ENCODE results near the gene TRAPPC6A. TPM values are rescaled to one million over a fixed set of nuclear protein-coding genes. Genes with fewer than 3 reads are reported as not detected.

TRAPPC6A gene
- total and polyA plus RNA-seq, 2 of the 13 experiments (the other 11 are each of a cell fraction or from before 2014, with no cell fraction given): 6.5 to 21.0 TPM

DNA sequence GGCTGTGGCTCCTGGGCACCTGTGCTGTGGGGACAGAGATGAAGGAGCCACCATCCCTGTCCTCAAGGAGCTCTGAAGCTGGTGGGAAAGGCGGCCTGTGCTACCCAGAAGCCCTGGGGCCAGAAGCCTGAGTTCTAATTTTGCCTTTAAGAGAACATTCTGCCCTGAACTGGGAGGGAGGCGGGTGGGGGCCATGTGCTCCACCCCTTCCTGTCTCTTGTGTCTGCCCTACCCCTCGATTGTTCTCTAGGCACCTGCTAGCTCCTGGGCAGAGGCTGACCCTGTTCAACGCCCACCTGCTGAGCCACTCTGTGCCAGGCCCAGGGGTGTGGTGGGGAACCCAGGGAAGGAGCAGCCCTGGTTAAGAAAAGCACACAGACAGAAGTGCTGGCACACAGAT lies 5.9 kb downstream of the TRAPPC6A start (continued):
- no peak for TF ChIP-seq ZHX2 (IDR thresholded peaks at IDR 0.05; ENCODE audit: low read depth)
- TF ChIP-seq ZHX2 (CRISPR knock-in tag; IDR thresholded peaks at IDR 0.05; ENCODE audit: borderline replicate concordance): no peak
- TF ChIP-seq AHR (CRISPR knock-in tag; IDR thresholded peaks at IDR 0.05): no peak
- no peak for TF ChIP-seq ZC3H4 (CRISPR knock-in tag; IDR thresholded peaks at IDR 0.05; ENCODE audit: borderline replicate concordance)
- no peak for TF ChIP-seq ZNF143 (CRISPR knock-in tag; IDR thresholded peaks at IDR 0.05)
- TF ChIP-seq KAT2B (IDR thresholded peaks at IDR 0.05; ENCODE audit: borderline replicate concordance, low read depth, low read length): no peak
- no peak for TF ChIP-seq ZMYM4 (CRISPR knock-in tag; IDR thresholded peaks at IDR 0.05)

DNA sequence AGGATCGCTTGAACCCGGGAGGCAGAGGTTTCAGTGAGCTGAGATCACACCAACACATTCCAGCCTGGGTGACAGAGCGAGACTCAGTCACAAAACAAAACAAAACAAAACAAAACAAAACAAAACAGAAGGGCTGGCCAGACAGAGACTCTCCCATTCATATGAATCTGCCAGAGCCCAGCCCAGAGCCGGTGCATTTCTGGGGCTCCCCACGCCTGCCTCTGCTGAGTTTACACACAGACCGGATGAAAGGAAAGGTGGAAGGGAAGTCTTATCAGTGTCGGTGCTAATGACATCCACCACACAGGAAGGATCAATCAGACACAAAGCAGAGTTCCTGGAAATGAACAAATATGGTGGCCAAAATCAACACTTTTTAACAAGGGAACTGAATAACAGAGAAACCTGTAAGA lies 6.8 kb downstream of the TRAPPC6A start:
- ChIA-PET CTCF (ENCODE audit: low intra/inter-chr PET ratio, low total read pairs) (no interaction called here), POLR2A (interaction anchor here (1.8 kb wide), 1 partner anchor 17 kb away, joined by 3 read pairs; no protein-coding TSS in a partner anchor)
- H4K20me1 ChIP-seq (ENCODE audit: insufficient read depth, low read length): no peaks in the 10 kb centered on the region
- WGBS (ENCODE audit: low lambda C conversion rate): 7% methylated on average over 7 of the region's 7 CpGs
- ATAC-seq (peak; percentile 43), FAIRE-seq (no peak), DNase-seq (ENCODE audit: low spot score) (no peak)
- H3K9ac ChIP-seq (ENCODE audit: insufficient read depth, low read depth, low read length): no peak overlapping the region
- H3K27ac ChIP-seq (ENCODE audit: extremely low read length, insufficient read depth, low read length): no peak overlapping the region
- no peaks in the 10 kb centered on the region for H3K9me3 ChIP-seq (ENCODE audit: low read length)
- peak overlapping the region; percentile 58 for H3K4me2 ChIP-seq (ENCODE audit: low read depth, low read length)
- H3K27me3 ChIP-seq (ENCODE audit: control insufficient read depth in 1 of 2, insufficient read depth in 2 of 2, low read length in 2 of 2): no peaks in the 10 kb centered on the region
- H3K79me2 ChIP-seq (ENCODE audit: insufficient read depth, low read length): no peaks in the 10 kb centered on the region
- BruUV-seq (replicated peaks): no TSS peak
- intact Hi-C loops (cut with micrococcal nuclease; ENCODE audit: unreplicated experiment): no loop called here
- peak overlapping the region in 2 of 3 experiments; percentile 17 to 33; a peak in 1 of 6 replicates for H3K4me3 ChIP-seq (replicated peaks in 1 of 3; ENCODE audit: insufficient read depth in 1 of 3, low read depth in 2 of 3, low read length in 3 of 3)
- no peak overlapping the region for H2AFZ ChIP-seq (ENCODE audit: low read length)
- no peaks in the 10 kb centered on the region for H3K36me3 ChIP-seq (replicated peaks in 1 of 2; ENCODE audit: control insufficient read depth in 1 of 2, insufficient read depth in 2 of 2, low read length in 2 of 2)
- H3K4me1 ChIP-seq (ENCODE audit: insufficient read depth, low read length): peaks cover 90% of the 10 kb centered on the region
- in situ Hi-C loops (cut with HindIII; ENCODE audit: extremely low pct_ligation_motif_present, low pct_unique_long_range_greater_than_20kb): no loop called here
- TF ChIP-seq GATAD2A (CRISPR knock-in tag; IDR thresholded peaks at IDR 0.05): peak; percentile 26; the same call in 1 of the 2 replicates
- TF ChIP-seq KAT8 (CRISPR knock-in tag; IDR thresholded peaks at IDR 0.05): peak; percentile 48
- TF ChIP-seq BCL6 (CRISPR knock-in tag; IDR thresholded peaks at IDR 0.05): peak; percentile 95
- peak; percentile 31; the same call in 1 of the 2 replicates for TF ChIP-seq HDAC2 (CRISPR knock-in tag; IDR thresholded peaks at IDR 0.05)
- no peak for TF ChIP-seq MXD4 (CRISPR knock-in tag; IDR thresholded peaks at IDR 0.05)
- no peak for TF ChIP-seq TSC22D2 (CRISPR knock-in tag; IDR thresholded peaks at IDR 0.05; ENCODE audit: borderline replicate concordance)
- 0 out of 2 replicates have a peak, but pooled peaks have one; percentile 49 for TF ChIP-seq ZNF501 (CRISPR knock-in tag; IDR thresholded peaks at IDR 0.05)
- peak; percentile 57 for TF ChIP-seq HDAC1 (CRISPR knock-in tag; IDR thresholded peaks at IDR 0.05)
- TF ChIP-seq FOXM1 (CRISPR knock-in tag; IDR thresholded peaks at IDR 0.05): no peak
- no peak for TF ChIP-seq FOXP1 (IDR thresholded peaks at IDR 0.05)
- TF ChIP-seq FOXP1 (CRISPR knock-in tag; IDR thresholded peaks at IDR 0.05): peak; percentile 56; the same call in 1 of the 2 replicates
- TF ChIP-seq ATF4 (CRISPR knock-in tag; IDR thresholded peaks at IDR 0.05): peak in 1 of 2 experiments; percentile 46; a peak in 1 of 4 replicates

All from HepG2 (cell line).